Measurements from ENCODE around the gene YIF1A. TPM values are rescaled to one million over a fixed set of nuclear protein-coding genes. Genes with fewer than 3 reads are reported as not detected.

The YIF1A gene
- total RNA-seq, 1 experiment from 2014 or later = 64.3 TPM

- Histone ChIP-seq H3K18ac (ENCODE audit: insufficient read length, low read depth, low read length) (no peak overlapping the region), H2BK12ac (ENCODE audit: insufficient read length, low read depth, low read length) (no peak overlapping the region), H3K14ac (ENCODE audit: insufficient read depth, low read length) (no peak overlapping the region), H3K4ac (ENCODE audit: low read depth, low read length) (no peak overlapping the region), H4K8ac (replicated peaks; ENCODE audit: insufficient read length, low read depth, low read length) (no peak overlapping the region), H2BK20ac (ENCODE audit: low read depth, low read length, poor library complexity, severe bottlenecking) (no peak overlapping the region), H3K4me2 (ENCODE audit: insufficient read depth, insufficient read length, low read length) (no peak overlapping the region), H3K23ac (ENCODE audit: insufficient read length, low read depth, low read length) (no peak overlapping the region), H4K91ac (ENCODE audit: insufficient read length, low read depth, low read length) (no peak overlapping the region), H2AFZ (ENCODE audit: low read length) (no peak overlapping the region), H3K56ac (ENCODE audit: insufficient read length, low read depth, low read length) (no peak overlapping the region), H3K9me3 (ENCODE audit: control insufficient read depth, low read depth, low read length) (no peaks in the 10 kb centered on the region), H2BK15ac (ENCODE audit: low read depth, low read length) (no peak overlapping the region), H2BK5ac (ENCODE audit: insufficient read length, low read length) (no peak overlapping the region), H3K79me2 (ENCODE audit: insufficient read depth, low read length) (peaks cover 1% of the 10 kb centered on the region; the same call in 1 of the 2 replicates), H3T11ph (ENCODE audit: low read length) (no peak overlapping the region), H4K20me1 (ENCODE audit: control insufficient read depth, insufficient read depth, insufficient read length) (no peaks in the 10 kb centered on the region), H2AK5ac (ENCODE audit: insufficient read length, low read length) (no peak overlapping the region), H4K5ac (ENCODE audit: insufficient read length, low read depth, low read length) (no peak overlapping the region), H3K9ac (ENCODE audit: extremely low read depth, insufficient read length, low read length) (no peak overlapping the region), H3K79me1 (ENCODE audit: insufficient read depth, low read depth, low read length, poor library complexity, severe bottlenecking) (no peaks in the 10 kb centered on the region), H3K23me2 (ENCODE audit: insufficient read length, low read depth, low read length, poor library complexity, severe bottlenecking) (peaks cover 8% of the 10 kb centered on the region), H2BK120ac (ENCODE audit: low read depth, low read length, poor library complexity, severe bottlenecking) (no peak overlapping the region), H3K27me3 (ENCODE audit: insufficient read depth, low read length) (no peaks in the 10 kb centered on the region), H3K27ac (ENCODE audit: insufficient read length, low read depth, low read length) (no peak overlapping the region), H3K4me1 (ENCODE audit: insufficient read depth, low read length) (peaks cover 6% of the 10 kb centered on the region)
- H3K27ac Mint-ChIP-seq = no peak overlapping the region
- no peak for DNase-seq
- no peak for TF ChIP-seq CTCF (conservative IDR thresholded peaks at IDR 0.05)
- no peaks in the 10 kb centered on the region; a peak in 1 of 5 replicates for H3K9me3 Mint-ChIP-seq
- H3K36me3 Mint-ChIP-seq (ENCODE audit: insufficient read depth in 1 of 3, low read depth in 3 of 3) = peaks cover 0 to 10% (median 9%) of the 10 kb centered on the region in 3 experiments; a peak in 5 of 7 replicates
- H3K27me3 Mint-ChIP-seq (ENCODE audit: low read depth) = peaks cover 18% of the 10 kb centered on the region
- peaks cover 27 to 33% of the 10 kb centered on the region in 2 experiments for H3K4me1 Mint-ChIP-seq
- WGBS (ENCODE audit: extremely low coverage, insufficient read length, low lambda C conversion rate) = no CpG with 5 or more reads among the region's 13 CpGs
- H3K4me3 Mint-ChIP-seq = peak overlapping the region in 1 of 2 experiments; percentile 26; a peak in 1 of 5 replicates
Observed at GRCh38 chr11:66285250-66285947, 3.5 kb downstream of the YIF1A start.

Measured in H9 (cell line).